Measurements from ENCODE around the gene CD68. TPM values are rescaled to one million over a fixed set of nuclear protein-coding genes. Genes with fewer than 3 reads are reported as not detected.

The CD68 gene
- total RNA-seq, 1 experiment from 2014 or later, result 1.6 TPM

DNA sequence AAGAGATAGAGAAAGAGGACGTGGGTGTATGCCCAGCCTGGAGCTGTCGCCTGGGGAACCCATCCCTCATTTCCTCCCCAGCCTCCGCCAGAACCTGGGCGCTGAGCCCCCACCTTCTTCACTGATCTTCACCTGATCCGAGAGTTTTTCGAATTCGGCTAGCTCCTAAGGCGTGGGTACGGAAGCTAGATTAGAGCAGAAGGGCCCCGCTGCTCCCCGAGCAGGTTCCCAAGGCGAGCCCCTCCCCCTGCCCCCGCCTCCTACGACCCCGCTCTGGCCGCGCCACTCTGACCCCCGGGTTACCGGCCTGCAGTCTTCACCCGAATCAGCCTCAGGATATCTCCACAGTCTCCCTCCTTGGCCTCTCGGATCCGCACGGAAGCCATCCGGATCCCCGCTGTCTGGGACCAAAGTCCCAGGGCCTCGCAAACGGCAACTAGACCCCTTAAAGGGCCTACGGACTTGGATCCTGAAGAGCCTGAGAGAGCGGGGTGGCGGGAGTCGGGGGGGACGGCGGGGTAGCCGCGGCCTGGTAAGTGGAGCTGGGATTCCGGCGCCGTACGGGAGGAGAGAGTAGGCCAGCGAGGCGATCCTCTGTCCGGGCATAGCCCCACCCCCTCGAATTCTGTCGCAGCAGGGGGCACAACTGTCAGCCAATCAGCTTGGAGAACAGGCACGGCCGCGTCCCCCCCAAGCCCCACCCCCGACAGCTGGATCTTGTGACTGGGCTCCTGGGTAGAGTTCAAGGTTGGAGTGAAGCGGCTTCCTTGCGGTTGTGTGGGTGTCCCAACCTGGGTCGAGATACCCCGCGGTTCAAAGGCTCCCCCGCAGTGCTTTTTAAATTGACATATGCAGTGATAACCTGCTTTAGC lies 48.0 kb downstream of the CD68 start, which contains the start of gene SAT2:
Gene SAT2, minus strand, starts transcription at position 572 of the 872 bp plus-strand sequence. Its CDS starts 186 bp downstream, at position 386.
- no peaks in the 10 kb centered on the region for H3K36me3 ChIP-seq (ENCODE audit: control insufficient read depth, insufficient read depth, low read length)
- intact Hi-C loops (cut with micrococcal nuclease; ENCODE audit: unreplicated experiment), result no loop called here
- H3K27me3 ChIP-seq (replicated peaks; ENCODE audit: control insufficient read depth, insufficient read depth, low read length), result no peaks in the 10 kb centered on the region
- BruUV-seq (replicated peaks), result no TSS peak
- H3K4me1 ChIP-seq, result peaks cover 3% of the 10 kb centered on the region; the same call in 1 of the 2 replicates
- no peaks in the 10 kb centered on the region for H3K36me3 Mint-ChIP-seq (ENCODE audit: insufficient read depth, unreplicated experiment)
- no peak within 1 kb of the TSS for H3K27ac Mint-ChIP-seq (ENCODE audit: unreplicated experiment)
- no peaks in the 10 kb centered on the region for H3K9me3 Mint-ChIP-seq (ENCODE audit: unreplicated experiment)
- H3K27me3 Mint-ChIP-seq (ENCODE audit: insufficient read depth, unreplicated experiment), result no peaks in the 10 kb centered on the region
- POLR2A ChIA-PET, result interaction anchor here (0.6 to 1.4 kb wide), 5 partner anchors 12 to 60 kb away, joined by 3 to 12 read pairs (median 6); partner anchors contain the start of genes FXR2 and TP53
- H3K4me1 Mint-ChIP-seq (ENCODE audit: low read depth, unreplicated experiment), result no peaks in the 10 kb centered on the region
- H3K4me3 Mint-ChIP-seq (ENCODE audit: unreplicated experiment), result peak within 1 kb of the TSS; percentile 77
- H3K4me3 ChIP-seq (ENCODE audit: low read depth, low read length), result peak within 1 kb of the TSS; percentile 52
- peak; percentile 82 to 88 for DNase-seq
- TF ChIP-seq, protein P1, sequence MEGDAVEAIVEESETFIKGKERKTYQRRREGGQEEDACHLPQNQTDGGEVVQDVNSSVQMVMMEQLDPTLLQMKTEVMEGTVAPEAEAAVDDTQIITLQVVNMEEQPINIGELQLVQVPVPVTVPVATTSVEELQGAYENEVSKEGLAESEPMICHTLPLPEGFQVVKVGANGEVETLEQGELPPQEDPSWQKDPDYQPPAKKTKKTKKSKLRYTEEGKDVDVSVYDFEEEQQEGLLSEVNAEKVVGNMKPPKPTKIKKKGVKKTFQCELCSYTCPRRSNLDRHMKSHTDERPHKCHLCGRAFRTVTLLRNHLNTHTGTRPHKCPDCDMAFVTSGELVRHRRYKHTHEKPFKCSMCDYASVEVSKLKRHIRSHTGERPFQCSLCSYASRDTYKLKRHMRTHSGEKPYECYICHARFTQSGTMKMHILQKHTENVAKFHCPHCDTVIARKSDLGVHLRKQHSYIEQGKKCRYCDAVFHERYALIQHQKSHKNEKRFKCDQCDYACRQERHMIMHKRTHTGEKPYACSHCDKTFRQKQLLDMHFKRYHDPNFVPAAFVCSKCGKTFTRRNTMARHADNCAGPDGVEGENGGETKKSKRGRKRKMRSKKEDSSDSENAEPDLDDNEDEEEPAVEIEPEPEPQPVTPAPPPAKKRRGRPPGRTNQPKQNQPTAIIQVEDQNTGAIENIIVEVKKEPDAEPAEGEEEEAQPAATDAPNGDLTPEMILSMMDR (IDR thresholded peaks at IDR 0.05; ENCODE audit: insufficient read depth in 1 of 2, low read depth in 1 of 2, low read length in 1 of 2, severe bottlenecking in 1 of 2, unreplicated experiment in 1 of 2), result no peak
- H3K9me3 ChIP-seq, result no peaks in the 10 kb centered on the region
- CTCF ChIA-PET, result interaction anchor here (0.6 to 2.0 kb wide), 6 partner anchors 13 to 90 kb away, joined by 3 to 9 read pairs (median 4); partner anchors contain the start of genes FXR2, MPDU1, TP53 and WRAP53

DNA sequence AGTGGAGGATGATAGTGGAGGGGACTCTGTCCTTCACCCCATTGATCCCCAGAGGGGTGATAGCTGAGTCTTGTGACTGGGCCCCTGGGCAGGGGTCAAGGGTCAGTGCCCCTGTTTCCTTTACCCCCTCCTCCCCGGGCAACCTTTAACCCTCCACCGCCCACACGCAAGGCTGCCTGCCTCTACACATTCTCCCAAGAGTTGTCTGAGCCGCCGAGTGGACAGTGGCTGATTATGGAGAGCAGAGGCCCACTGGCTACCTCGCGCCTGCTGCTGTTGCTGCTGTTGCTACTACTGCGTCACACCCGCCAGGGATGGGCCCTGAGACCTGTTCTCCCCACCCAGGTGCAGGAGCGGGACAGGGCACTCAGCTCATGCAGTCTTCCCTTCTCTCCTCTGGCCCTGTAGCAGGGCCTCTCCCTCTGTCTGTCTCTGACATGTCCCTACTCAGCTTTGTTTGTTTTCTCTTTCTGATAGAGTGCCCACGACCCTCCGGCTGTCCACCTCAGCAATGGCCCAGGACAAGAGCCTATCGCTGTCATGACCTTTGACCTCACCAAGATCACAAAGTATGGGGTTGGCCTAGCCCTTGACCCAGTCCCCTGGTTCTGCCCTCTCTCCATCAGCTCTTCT lies 50.6 kb downstream of the CD68 start, which contains the start of gene SHBG:
Gene SHBG, plus strand, starts transcription at position 197 of the 633 bp plus-strand sequence. Its CDS starts 38 bp downstream, at position 235.
- Mint-ChIP-seq H3K4me1 (ENCODE audit: low read depth, unreplicated experiment) (no peaks in the 10 kb centered on the region), H3K27ac (ENCODE audit: unreplicated experiment) (no peak within 1 kb of the TSS), H3K4me3 (ENCODE audit: unreplicated experiment) (no peak within 1 kb of the TSS), H3K27me3 (ENCODE audit: insufficient read depth, unreplicated experiment) (no peaks in the 10 kb centered on the region), H3K9me3 (ENCODE audit: unreplicated experiment) (no peaks in the 10 kb centered on the region), H3K36me3 (ENCODE audit: insufficient read depth, unreplicated experiment) (no peaks in the 10 kb centered on the region)
- Histone ChIP-seq H3K4me1 (peaks cover 3% of the 10 kb centered on the region; the same call in 1 of the 2 replicates), H3K36me3 (ENCODE audit: control insufficient read depth, insufficient read depth, low read length) (no peaks in the 10 kb centered on the region), H3K27me3 (replicated peaks; ENCODE audit: control insufficient read depth, insufficient read depth, low read length) (no peaks in the 10 kb centered on the region), H3K4me3 (ENCODE audit: low read depth, low read length) (no peak within 1 kb of the TSS), H3K9me3 (no peaks in the 10 kb centered on the region)
- TF ChIP-seq, protein P1 (IDR thresholded peaks at IDR 0.05; ENCODE audit: insufficient read depth in 1 of 2, low read depth in 1 of 2, low read length in 1 of 2, severe bottlenecking in 1 of 2, unreplicated experiment in 1 of 2), result no peak
- ChIA-PET POLR2A (no interaction called here), CTCF (no interaction called here)
- no peak for DNase-seq
- no TSS peak for BruUV-seq (replicated peaks)
- intact Hi-C loops (cut with micrococcal nuclease; ENCODE audit: unreplicated experiment), result no loop called here

Other genes starting within 250 kb of the CD68 start
- gene ACAP1, start 243.1 kb upstream of the CD68 start, total RNA-seq (2022), result 1.6 TPM in 1 of 2 replicates, not detected in the other
- gene KCTD11, start 227.5 kb upstream of the CD68 start, total RNA-seq (2022), result 5.1 and 5.4 TPM in 2 replicates
- not detected in 2 replicates for gene TMEM95, start 224.5 kb upstream of the CD68 start, total RNA-seq (2022)
- 6.1 and 6.4 TPM in 2 replicates for gene TNK1, start 198.5 kb upstream of the CD68 start, total RNA-seq (2022)
- gene PLSCR3, start 185.1 kb upstream of the CD68 start, total RNA-seq (2022), result 12.7 and 14.5 TPM in 2 replicates
- gene TMEM256, start 175.5 kb upstream of the CD68 start, total RNA-seq (2022), result 40.2 and 41.3 TPM in 2 replicates
- gene NLGN2, start 171.8 kb upstream of the CD68 start, total RNA-seq (2022), result 12.6 and 16.1 TPM in 2 replicates
- gene SPEM1, start 159.3 kb upstream of the CD68 start, total RNA-seq (2022), result 0.52 TPM in 1 of 2 replicates, not detected in the other
- not detected in 2 replicates for gene SPEM2, start 154.0 kb upstream of the CD68 start, total RNA-seq (2022)
- gene SPEM3, start 150.8 kb upstream of the CD68 start, total RNA-seq (2022), result not detected in 2 replicates
- gene TMEM102, start 144.2 kb upstream of the CD68 start, total RNA-seq (2022), result 2.9 and 3.7 TPM in 2 replicates
- gene FGF11, start 140.1 kb upstream of the CD68 start, total RNA-seq (2022), result 0.91 and 1.3 TPM in 2 replicates
- 1.7 and 2.6 TPM in 2 replicates for gene CHRNB1, start 134.6 kb upstream of the CD68 start, total RNA-seq (2022)
- gene ZBTB4, start 100.0 kb upstream of the CD68 start, total RNA-seq (2022), result 15.5 and 16.5 TPM in 2 replicates
- gene SLC35G6, start 98.2 kb upstream of the CD68 start, total RNA-seq (2022), result not detected in 2 replicates
- 69.8 and 72.1 TPM in 2 replicates for gene POLR2A, start 95.3 kb upstream of the CD68 start, total RNA-seq (2022)
- not detected in 2 replicates for gene TNFSF12, start 30.6 kb upstream of the CD68 start, total RNA-seq (2022)
- gene TNFSF13, start 20.9 kb upstream of the CD68 start, total RNA-seq (2022), result 0.20 TPM in 1 of 2 replicates, not detected in the other
- gene SENP3, start 17.7 kb upstream of the CD68 start, total RNA-seq (2022), result 29.2 and 30.2 TPM in 2 replicates
- 44.2 and 49.7 TPM in 2 replicates for gene MPDU1, start 4.2 kb downstream of the CD68 start, total RNA-seq (2022)
- 0.53 TPM in 1 of 2 replicates, not detected in the other for gene SOX15, start 10.5 kb downstream of the CD68 start, total RNA-seq (2022)
- gene FXR2, start 35.3 kb downstream of the CD68 start, total RNA-seq (2022), result 20.5 and 25.3 TPM in 2 replicates
- gene SAT2, start 48.2 kb downstream of the CD68 start, total RNA-seq (2022), result 33.0 TPM in 2 replicates
- 0.93 and 1.2 TPM in 2 replicates for gene SHBG, start 50.5 kb downstream of the CD68 start, total RNA-seq (2022)
- gene ATP1B2, start 71.3 kb downstream of the CD68 start, total RNA-seq (2022), result 0.11 and 0.14 TPM in 2 replicates
- 9.2 and 11.1 TPM in 2 replicates for gene TP53, start 107.9 kb downstream of the CD68 start, total RNA-seq (2022)
- gene WRAP53, start 108.8 kb downstream of the CD68 start, total RNA-seq (2022), result 13.6 and 15.2 TPM in 2 replicates
- gene EFNB3, start 125.6 kb downstream of the CD68 start, total RNA-seq (2022), result 4.1 and 5.1 TPM in 2 replicates
- 1.9 and 2.8 TPM in 2 replicates for gene DNAH2, start 138.1 kb downstream of the CD68 start, total RNA-seq (2022)